WERI-Rb-1 (cell line): ENCODE data around the gene EHBP1L1.

ENCODE experiments used
- DNase-seq: peaks from one replicate; pipeline ENCODE4 v3.0.0-alpha.2; 2020
- H3K27ac ChIP-seq: fragments of 250-450 bp; sonication (Bioruptor Pico); 2 replicates; pipeline ENCODE4 v1.5.1; 2020; ENCODE audit warnings: mild to moderate bottlenecking, moderate library complexity
- H3K27me3 ChIP-seq: fragments of 250-450 bp; sonication (Bioruptor Pico); 2 replicates; pipeline ENCODE4 v1.5.1; 2021; ENCODE audit warnings: mild to moderate bottlenecking, low read depth, moderate library complexity; ENCODE audit not compliant: insufficient read depth, severe bottlenecking
- H3K36me3 ChIP-seq: fragments of 250-450 bp; sonication (Bioruptor Pico); 2 replicates; pipeline ENCODE4 v1.5.1; 2020; ENCODE audit warnings: mild to moderate bottlenecking, moderate library complexity
- H3K4me3 ChIP-seq: 2 replicates; pipeline ENCODE4 v1.5.1; 2011; ENCODE audit warnings: low read depth, mild to moderate bottlenecking, control low read depth, low read length
- H3K9me3 ChIP-seq: fragments of 250-450 bp; sonication (Bioruptor Pico); 2 replicates; pipeline ENCODE4 v1.5.1; 2021; ENCODE audit warnings: mild to moderate bottlenecking, moderate library complexity; ENCODE audit not compliant: severe bottlenecking
- TF ChIP-seq, protein P1 (sequence below): IDR thresholded peaks from 2 replicates; pipeline ENCODE4 v1.5.1; 2011; ENCODE audit warnings: low read depth, mild to moderate bottlenecking, control low read depth, inconsistent platforms, low read length

EHBP1L1 gene

GRCh38 chr11:65569973-65570918, 5.6 kb upstream of the EHBP1L1 start, which contains the start of gene ZNRD2:
Gene ZNRD2 (plus strand): TSS chr11:65570477. CDS start chr11:65570492, 15 bp downstream.
- peak within 1 kb of the TSS; percentile 90 for H3K27ac ChIP-seq
- H3K27me3 ChIP-seq, result no peaks in the 10 kb centered on the region
- peak within 1 kb of the TSS; percentile 79 for H3K4me3 ChIP-seq
- peaks cover 18% of the 10 kb centered on the region for H3K36me3 ChIP-seq
- peak; percentile 98 for DNase-seq
- TF ChIP-seq, protein P1, sequence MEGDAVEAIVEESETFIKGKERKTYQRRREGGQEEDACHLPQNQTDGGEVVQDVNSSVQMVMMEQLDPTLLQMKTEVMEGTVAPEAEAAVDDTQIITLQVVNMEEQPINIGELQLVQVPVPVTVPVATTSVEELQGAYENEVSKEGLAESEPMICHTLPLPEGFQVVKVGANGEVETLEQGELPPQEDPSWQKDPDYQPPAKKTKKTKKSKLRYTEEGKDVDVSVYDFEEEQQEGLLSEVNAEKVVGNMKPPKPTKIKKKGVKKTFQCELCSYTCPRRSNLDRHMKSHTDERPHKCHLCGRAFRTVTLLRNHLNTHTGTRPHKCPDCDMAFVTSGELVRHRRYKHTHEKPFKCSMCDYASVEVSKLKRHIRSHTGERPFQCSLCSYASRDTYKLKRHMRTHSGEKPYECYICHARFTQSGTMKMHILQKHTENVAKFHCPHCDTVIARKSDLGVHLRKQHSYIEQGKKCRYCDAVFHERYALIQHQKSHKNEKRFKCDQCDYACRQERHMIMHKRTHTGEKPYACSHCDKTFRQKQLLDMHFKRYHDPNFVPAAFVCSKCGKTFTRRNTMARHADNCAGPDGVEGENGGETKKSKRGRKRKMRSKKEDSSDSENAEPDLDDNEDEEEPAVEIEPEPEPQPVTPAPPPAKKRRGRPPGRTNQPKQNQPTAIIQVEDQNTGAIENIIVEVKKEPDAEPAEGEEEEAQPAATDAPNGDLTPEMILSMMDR, result peak; percentile 67
- H3K9me3 ChIP-seq, result no peaks in the 10 kb centered on the region

GRCh38 chr11:65571420-65571819, 4.4 kb upstream of the EHBP1L1 start:
- H3K4me3 ChIP-seq, result no peak overlapping the region; the same call in 1 of the 2 replicates
- peak overlapping the region; percentile 67; the same call in 1 of the 2 replicates for H3K27ac ChIP-seq
- no peak for DNase-seq
- no peaks in the 10 kb centered on the region for H3K27me3 ChIP-seq
- TF ChIP-seq, protein P1, result no peak
- H3K36me3 ChIP-seq, result peaks cover 18% of the 10 kb centered on the region
- H3K9me3 ChIP-seq, result no peaks in the 10 kb centered on the region

GRCh38 chr11:65571940-65572339, 3.9 kb upstream of the EHBP1L1 start:
- H3K27ac ChIP-seq, result peak overlapping the region; percentile 67
- peak; percentile 70 for DNase-seq
- H3K27me3 ChIP-seq, result no peaks in the 10 kb centered on the region
- no peaks in the 10 kb centered on the region for H3K9me3 ChIP-seq
- peaks cover 18% of the 10 kb centered on the region for H3K36me3 ChIP-seq
- TF ChIP-seq, protein P1, result peak; percentile 70
- peak overlapping the region; percentile 64 for H3K4me3 ChIP-seq

GRCh38 chr11:65572356-65573051, 3.3 kb upstream of the EHBP1L1 start, which contains the start of gene FAM89B:
Gene FAM89B (plus strand): TSS chr11:65572538. CDS start chr11:65572670, 132 bp downstream.
- TF ChIP-seq, protein P1, result no peak
- H3K27ac ChIP-seq, result peak within 1 kb of the TSS; percentile 67
- H3K9me3 ChIP-seq, result no peaks in the 10 kb centered on the region
- DNase-seq, result peak; percentile 93
- no peaks in the 10 kb centered on the region for H3K27me3 ChIP-seq
- peaks cover 18% of the 10 kb centered on the region for H3K36me3 ChIP-seq
- peak within 1 kb of the TSS; percentile 64 for H3K4me3 ChIP-seq

GRCh38 chr11:65573391-65574079, 2.3 kb upstream of the EHBP1L1 start:
- peaks cover 17% of the 10 kb centered on the region for H3K36me3 ChIP-seq
- H3K4me3 ChIP-seq, result peak overlapping the region; percentile 64
- H3K9me3 ChIP-seq, result no peaks in the 10 kb centered on the region
- H3K27me3 ChIP-seq, result no peaks in the 10 kb centered on the region
- TF ChIP-seq, protein P1, result no peak
- DNase-seq, result no peak
- H3K27ac ChIP-seq, result peak overlapping the region; percentile 74
